NCI-H2196 treated with DMSO at 0.1 percent for 48 hours (cell line): ENCODE results near the gene SH2D6.
"Not testable (repeated sequence)": the region's sequence is repeated elsewhere in the genome, so short reads cannot be mapped to it uniquely, and the experiment has no call there.

Experiments
- DNase-seq: peaks from one replicate; lab custom pipeline; 2025; ENCODE audit not compliant: unreplicated experiment; lab: John Stamatoyannopoulos, UW

SH2D6 gene

GRCh38 chr2:85468096-85468703 is 49.7 kb downstream of the SH2D6 start:
- no peak for DNase-seq

DNA sequence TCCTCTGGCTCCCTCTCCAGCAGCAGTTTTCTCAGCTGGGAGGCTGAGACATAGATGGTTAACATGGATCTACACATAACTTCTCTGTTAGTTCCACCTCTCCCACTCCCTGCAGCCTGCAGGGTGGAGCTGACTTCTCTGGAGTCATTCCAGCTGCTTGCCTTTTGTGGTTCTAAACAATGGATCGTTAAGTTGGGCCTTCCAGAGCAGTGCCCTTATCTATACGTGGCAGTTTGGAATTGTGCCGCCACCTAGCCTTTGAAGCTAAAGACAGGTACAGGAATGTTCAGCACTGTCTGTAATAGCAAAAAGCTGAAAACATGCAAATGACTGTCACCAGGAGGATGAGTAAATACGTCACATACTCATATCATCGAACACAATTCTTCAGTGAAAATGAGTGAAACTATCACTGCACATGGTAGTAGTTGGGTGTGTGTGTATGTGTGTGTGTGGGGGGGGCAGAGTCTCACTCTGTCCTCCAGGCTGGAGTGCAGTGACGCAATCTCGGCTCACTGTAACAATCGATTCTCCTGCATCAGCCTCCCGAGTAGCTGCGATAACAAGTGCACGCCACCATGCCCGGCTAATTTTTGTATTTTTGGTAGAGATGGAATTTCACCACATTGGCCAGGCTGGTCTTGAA is 50.3 kb downstream of the SH2D6 start:
- DNase-seq = no peak

GRCh38 chr2:85470850-85471800 is 52.6 kb downstream of the SH2D6 start:
- no peak for DNase-seq

DNA sequence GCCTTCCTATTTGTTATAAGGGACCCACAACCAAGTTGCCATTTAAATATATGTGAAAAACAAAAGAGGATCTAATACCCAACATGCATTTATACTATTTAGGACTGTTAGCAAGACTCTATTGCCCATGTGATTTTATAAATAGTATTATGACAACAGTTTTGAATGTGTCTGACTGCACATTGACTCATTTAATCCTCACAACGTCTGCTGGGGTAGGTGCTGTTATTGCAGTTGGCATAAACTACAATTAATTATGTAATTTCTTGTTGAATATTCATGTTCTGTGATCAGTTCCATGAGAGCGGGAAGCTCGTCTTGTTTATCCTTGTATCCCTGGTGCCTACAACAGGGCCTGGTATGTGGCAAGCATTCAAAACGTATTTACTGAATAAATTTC is 53.7 kb downstream of the SH2D6 start:
- no peak for DNase-seq

- no peak for DNase-seq
Observed at GRCh38 chr2:85475799-85476490, 57.4 kb downstream of the SH2D6 start.

DNA sequence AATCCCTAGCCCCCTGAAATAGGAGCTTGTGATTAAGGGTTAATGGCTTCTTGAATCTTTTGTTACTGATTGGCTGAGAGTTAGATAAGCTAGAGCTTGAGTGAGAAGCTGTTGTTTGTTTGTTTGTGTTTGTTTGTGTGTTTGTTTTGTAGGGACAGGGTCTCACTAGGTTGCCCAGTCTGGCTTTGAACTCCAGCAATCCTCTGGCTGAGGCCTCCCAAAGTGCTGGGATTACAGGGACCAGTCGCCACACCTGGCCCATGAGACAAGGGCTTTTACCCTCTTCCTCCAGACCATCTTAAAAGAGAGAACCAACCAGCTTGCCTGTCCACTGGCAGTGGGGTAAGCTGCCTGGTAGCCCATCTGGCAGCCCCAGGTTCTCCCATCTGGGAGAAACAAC is 58.1 kb downstream of the SH2D6 start:
- no peak for DNase-seq

DNA sequence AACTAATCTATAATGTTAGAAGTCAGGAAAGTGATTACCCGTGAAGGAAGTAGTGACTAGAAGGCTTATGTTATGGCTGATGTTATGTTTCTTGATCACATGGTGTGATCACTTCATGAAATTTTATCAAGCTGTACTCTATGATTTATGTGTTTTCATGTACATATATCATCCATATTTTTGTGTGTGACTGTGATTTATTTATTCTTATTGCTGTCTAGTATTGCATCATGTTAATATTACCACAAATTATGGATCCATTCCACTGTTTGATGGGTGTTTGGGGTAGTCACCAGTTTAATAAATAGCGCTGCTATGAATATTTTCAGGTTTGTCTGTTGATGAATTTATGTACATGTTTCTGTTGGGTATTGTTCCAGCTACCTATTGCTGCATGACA is 59.4 kb downstream of the SH2D6 start:
- DNase-seq = no peak

- no peak for DNase-seq
Observed at GRCh38 chr2:85481818-85482777, 63.6 kb downstream of the SH2D6 start.

DNA sequence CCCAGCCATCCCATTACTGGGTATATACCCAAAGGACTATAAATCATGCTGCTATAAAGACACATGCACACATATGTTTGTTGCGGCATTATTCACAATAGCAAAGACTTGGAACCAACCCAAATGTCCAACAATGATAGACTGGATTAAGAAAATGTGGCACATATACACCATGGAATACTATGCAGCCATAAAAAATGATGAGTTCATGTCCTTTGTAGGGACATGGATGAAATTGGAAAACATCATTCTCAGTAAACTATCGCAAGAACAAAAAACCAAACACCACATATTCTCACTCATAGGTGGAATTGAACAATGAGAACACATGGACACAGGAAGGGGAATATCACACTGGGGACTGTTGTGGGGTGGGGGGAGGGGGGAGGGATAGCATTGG is 66.1 kb downstream of the SH2D6 start:
- not testable (repeated sequence) for DNase-seq

- DNase-seq = no peak
Observed at GRCh38 chr2:85485815-85486214, 67.3 kb downstream of the SH2D6 start.
